SHP77 (cell line): ENCODE results near the gene NCKAP1.
"Not testable (repeated sequence)": the region's sequence is repeated elsewhere in the genome, so short reads cannot be mapped to it uniquely, and the experiment has no call there.

Experiments used
- DNase-seq, 2 experiments: peaks; one replicate each; lab custom pipeline; 2025; lab: John Stamatoyannopoulos, UW

NCKAP1 gene

GRCh38 chr2:182876653-182877052, 161.6 kb downstream of the NCKAP1 start:
- DNase-seq = not testable (repeated sequence)

- peak; percentile 4 to 28 for DNase-seq
Observed at GRCh38 chr2:182870227-182870626, 168.0 kb downstream of the NCKAP1 start.

GRCh38 chr2:182868054-182868796, 170.0 kb downstream of the NCKAP1 start:
- no peak for DNase-seq

- DNase-seq = no peak
Observed at GRCh38 chr2:182867426-182868053, 170.7 kb downstream of the NCKAP1 start.

GRCh38 chr2:182866461-182867406, 171.5 kb downstream of the NCKAP1 start, which contains the start of gene FRZB:
TSS of gene FRZB (minus strand) at chr2:182866637. CDS start at chr2:182866552, 85 bp downstream.
- DNase-seq = no peak

- DNase-seq = no peak
Observed at GRCh38 chr2:182866095-182866460, 172.2 kb downstream of the NCKAP1 start.

- no peak for DNase-seq
Observed at GRCh38 chr2:182864949-182865570, 173.2 kb downstream of the NCKAP1 start.

GRCh38 chr2:182863642-182864041, 174.6 kb downstream of the NCKAP1 start:
- no peak for DNase-seq

GRCh38 chr2:182862091-182862490, 176.2 kb downstream of the NCKAP1 start:
- DNase-seq = no peak

- DNase-seq = no peak
Observed at GRCh38 chr2:182860858-182861257, 177.4 kb downstream of the NCKAP1 start.
